RWPE2 (cell line): ENCODE results near the gene SLC12A7.
"Not testable (repeated sequence)": the region's sequence is repeated elsewhere in the genome, so short reads cannot be mapped to it uniquely, and the experiment has no call there.

Experiments used
- ATAC-seq: fragments of 200-7000 bp; cut with Tn5 transposase; 3 replicates; pipeline ENCODE4 v1.9.1; 2021; ENCODE audit warnings: low read depth
- DNase-seq: peaks from one replicate; pipeline ENCODE4 v3.0.0-alpha.2; 2020; ENCODE audit warnings: low spot score
- H3K27ac ChIP-seq: fragments of 450-650 bp; 2 replicates; pipeline ENCODE4 v1.5.1; 2017; ENCODE audit warnings: mild to moderate bottlenecking; ENCODE audit not compliant: poor library complexity, severe bottlenecking
- H3K27me3 ChIP-seq: fragments of 250-450 bp; sonication (Bioruptor Pico); 2 replicates; pipeline ENCODE4 v1.5.1; 2021; ENCODE audit warnings: mild to moderate bottlenecking, moderate library complexity; ENCODE audit not compliant: insufficient read depth, poor library complexity, severe bottlenecking
- H3K36me3 ChIP-seq: fragments of 250-450 bp; sonication (Bioruptor Pico); 2 replicates; pipeline ENCODE4 v1.5.1; 2020; ENCODE audit warnings: low read depth, mild to moderate bottlenecking, moderate library complexity
- H3K4me1 ChIP-seq: fragments of 250-450 bp; sonication (Bioruptor Pico); 2 replicates; pipeline ENCODE4 v1.5.1; 2021; ENCODE audit warnings: mild to moderate bottlenecking, moderate library complexity; ENCODE audit not compliant: insufficient read depth, poor library complexity, severe bottlenecking
- H3K4me3 ChIP-seq: fragments of 250-450 bp; sonication (Bioruptor Pico); 2 replicates; pipeline ENCODE4 v1.5.1; 2021; ENCODE audit warnings: mild to moderate bottlenecking, moderate library complexity; ENCODE audit not compliant: severe bottlenecking
- H3K9me3 ChIP-seq: fragments of 250-450 bp; sonication (Bioruptor Pico); 2 replicates; pipeline ENCODE4 v1.5.1; 2021; ENCODE audit warnings: mild to moderate bottlenecking, moderate library complexity; ENCODE audit not compliant: severe bottlenecking
- CTCF ChIP-seq: fragments of 450-650 bp; IDR thresholded peaks from one replicate; pipeline ENCODE4 v1.5.1; 2017; ENCODE audit warnings: mild to moderate bottlenecking, moderate library complexity; ENCODE audit not compliant: poor library complexity, severe bottlenecking

The SLC12A7 gene

GRCh38 chr5:1061916-1062315 is 49.9 kb downstream of the SLC12A7 start:
- ATAC-seq, result no peak
- H3K4me1 ChIP-seq, result no peaks in the 10 kb centered on the region
- no peaks in the 10 kb centered on the region for H3K27me3 ChIP-seq
- H3K4me3 ChIP-seq, result no peak overlapping the region
- TF ChIP-seq CTCF, result no peak
- no peaks in the 10 kb centered on the region for H3K9me3 ChIP-seq
- no peak for DNase-seq
- H3K36me3 ChIP-seq, result no peaks in the 10 kb centered on the region
- no peak overlapping the region for H3K27ac ChIP-seq

GRCh38 chr5:1061292-1061691 is 50.6 kb downstream of the SLC12A7 start:
- H3K4me3 ChIP-seq, H3K36me3 ChIP-seq, H3K9me3 ChIP-seq, DNase-seq, H3K4me1 ChIP-seq, H3K27ac ChIP-seq, H3K27me3 ChIP-seq, ATAC-seq: not testable (repeated sequence)

GRCh38 chr5:1060535-1060981 is 51.3 kb downstream of the SLC12A7 start:
- no peaks in the 10 kb centered on the region for H3K36me3 ChIP-seq

GRCh38 chr5:1059884-1060263 is 52.0 kb downstream of the SLC12A7 start:
- no peak overlapping the region for H3K4me3 ChIP-seq
- H3K27me3 ChIP-seq, result no peaks in the 10 kb centered on the region
- no peak for TF ChIP-seq CTCF
- no peaks in the 10 kb centered on the region for H3K4me1 ChIP-seq
- H3K9me3 ChIP-seq, result no peaks in the 10 kb centered on the region
- no peak for ATAC-seq
- no peak for DNase-seq
- no peak overlapping the region for H3K27ac ChIP-seq
- H3K36me3 ChIP-seq, result no peaks in the 10 kb centered on the region

More at GRCh38 chr5:1060535-1060981, 51.3 kb downstream of the SLC12A7 start:
- no peak overlapping the region for H3K4me3 ChIP-seq
- H3K9me3 ChIP-seq, result no peaks in the 10 kb centered on the region
- no peaks in the 10 kb centered on the region for H3K4me1 ChIP-seq
- H3K27ac ChIP-seq, result no peak overlapping the region
- no peak for DNase-seq
- H3K27me3 ChIP-seq, result no peaks in the 10 kb centered on the region
- no peak for ATAC-seq
- TF ChIP-seq CTCF, result no peak

GRCh38 chr5:1058988-1059883 is 52.6 kb downstream of the SLC12A7 start:
- H3K9me3 ChIP-seq, result no peaks in the 10 kb centered on the region
- H3K36me3 ChIP-seq, result no peaks in the 10 kb centered on the region
- DNase-seq (no peak), ATAC-seq (no peak)
- no peak overlapping the region for H3K4me3 ChIP-seq
- no peak overlapping the region for H3K27ac ChIP-seq
- TF ChIP-seq CTCF, result no peak
- no peaks in the 10 kb centered on the region for H3K4me1 ChIP-seq
- H3K27me3 ChIP-seq, result no peaks in the 10 kb centered on the region
